ENCODE measurements around the gene LYPD3. TPM values are rescaled to one million over a fixed set of nuclear protein-coding genes. Genes with fewer than 3 reads are reported as not detected.
"Not testable (repeated sequence)": the region's sequence is repeated elsewhere in the genome, so short reads cannot be mapped to it uniquely, and the experiment has no call there.

LYPD3 gene
- total RNA-seq = 15.0 TPM

DNA sequence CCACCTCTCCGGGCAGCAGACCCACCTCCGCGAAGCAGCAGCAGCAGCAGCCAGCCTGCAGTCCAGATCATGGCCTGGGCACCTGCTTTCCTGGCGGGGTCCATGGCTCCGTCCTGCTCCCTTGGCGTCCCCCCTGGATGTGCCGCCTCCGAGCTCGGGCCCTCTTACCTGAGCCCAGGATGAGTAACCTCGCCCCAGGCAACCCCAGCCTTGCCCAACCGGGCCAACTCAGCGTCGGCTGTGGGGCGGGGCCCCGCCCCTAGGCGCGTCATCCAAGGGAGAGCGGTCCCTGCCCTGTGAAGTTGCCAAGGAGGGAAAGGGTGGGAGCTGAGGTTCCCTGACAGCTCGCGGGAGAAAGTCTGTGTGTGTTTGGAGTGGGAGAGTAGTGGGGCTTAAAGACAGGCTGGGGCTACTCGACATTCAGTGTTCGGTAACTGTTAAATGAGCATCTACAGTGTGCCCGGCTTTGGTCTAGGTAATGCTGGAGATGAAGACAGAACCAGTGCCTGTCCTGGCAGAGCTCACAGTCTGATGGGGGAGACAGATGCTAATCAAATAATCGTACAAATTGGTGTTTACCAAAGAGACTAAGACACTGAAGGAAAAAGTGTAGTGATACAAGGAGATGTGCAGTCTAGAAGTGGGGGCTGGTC is at the start of gene LYPD3:
Gene LYPD3, minus strand, starts transcription at position 141 of the 653 bp plus-strand sequence. Its CDS starts 37 bp downstream, at position 104.
- DNase-seq (ENCODE audit: low spot score) = peak; percentile 86

DNA sequence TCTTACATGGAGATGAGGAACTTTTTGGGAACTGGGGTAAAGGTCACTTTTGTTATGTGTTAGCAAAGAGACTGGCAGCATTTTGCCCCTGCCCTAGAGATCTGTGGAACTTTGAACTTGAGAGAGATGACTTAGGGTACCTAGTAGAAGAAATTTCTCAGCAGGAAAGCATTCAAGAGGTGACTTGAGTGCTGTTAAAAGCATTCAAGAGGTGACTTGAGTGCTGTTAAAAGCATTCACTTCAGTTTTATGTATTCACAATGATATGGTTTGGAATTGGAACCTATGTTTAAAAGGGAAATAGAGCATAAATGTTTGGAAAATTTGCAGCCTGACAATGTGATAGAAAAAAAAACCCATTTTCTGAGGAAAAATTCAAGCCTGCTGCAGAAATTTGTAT is 47.0 kb upstream of the LYPD3 start:
- not testable (repeated sequence) for DNase-seq (ENCODE audit: low spot score)

DNA sequence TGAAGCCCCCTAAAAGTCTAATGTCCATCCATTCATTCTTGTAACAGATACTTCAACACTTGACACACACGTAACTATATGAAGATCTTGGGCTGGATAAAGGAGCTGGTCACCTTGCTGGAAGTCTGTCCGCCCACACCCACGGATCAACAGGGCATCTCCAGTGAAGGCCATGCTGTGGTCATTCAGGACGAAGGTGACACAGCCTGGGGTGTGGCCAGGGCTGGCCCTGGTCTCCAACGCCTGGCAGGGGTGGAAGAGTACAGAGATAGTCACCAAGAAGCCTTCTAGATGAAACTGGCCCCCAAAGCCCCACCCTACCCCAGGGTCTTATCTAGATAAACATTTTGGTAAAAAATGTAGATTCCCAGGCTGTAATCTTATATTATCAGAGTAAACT is 45.9 kb upstream of the LYPD3 start:
- no peak for DNase-seq (ENCODE audit: low spot score)

DNA sequence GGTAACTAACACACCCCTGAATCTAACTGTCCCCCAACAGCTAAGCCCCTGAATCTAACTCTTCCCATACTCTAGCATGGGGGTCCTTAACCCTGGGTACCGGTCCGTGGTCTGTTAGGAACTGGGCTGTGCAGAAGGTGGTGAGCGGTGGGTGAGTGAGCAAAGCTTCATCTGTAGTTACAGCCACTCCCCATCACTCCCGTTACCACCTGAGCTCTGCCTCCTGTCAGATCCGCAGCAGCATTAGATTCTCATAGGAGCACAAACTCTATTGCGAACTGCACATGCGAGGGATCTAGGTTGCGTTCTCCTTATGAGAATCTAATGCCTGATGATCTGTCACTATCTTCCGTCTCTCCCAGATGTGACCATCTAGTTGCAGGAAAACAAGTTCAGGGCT is 45.3 kb upstream of the LYPD3 start:
- DNase-seq (ENCODE audit: low spot score) = no peak

GRCh38 chr19:43507880-43508279 is 42.5 kb upstream of the LYPD3 start:
- DNase-seq (ENCODE audit: low spot score) = no peak

DNA sequence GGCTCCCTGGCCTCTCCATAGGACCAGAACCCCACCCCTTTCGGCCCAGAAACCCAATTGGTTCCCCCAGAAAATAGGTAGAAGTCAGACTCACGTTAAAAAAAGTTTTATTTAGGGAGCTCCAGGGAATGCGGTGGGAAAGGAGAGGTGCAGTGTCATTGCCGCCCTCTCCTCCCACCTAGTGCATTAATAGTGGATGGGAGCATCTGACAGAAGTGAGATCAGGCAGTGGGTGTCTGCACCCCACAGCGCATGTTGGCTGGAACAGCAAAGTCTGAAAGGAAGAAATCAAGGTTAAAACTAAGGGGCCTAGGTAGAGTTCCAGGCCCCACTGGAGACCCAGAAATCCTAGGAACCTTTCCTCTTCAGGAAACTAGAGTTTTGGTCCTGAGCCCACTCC is 41.2 kb upstream of the LYPD3 start:
- no peak for DNase-seq (ENCODE audit: low spot score)

DNA sequence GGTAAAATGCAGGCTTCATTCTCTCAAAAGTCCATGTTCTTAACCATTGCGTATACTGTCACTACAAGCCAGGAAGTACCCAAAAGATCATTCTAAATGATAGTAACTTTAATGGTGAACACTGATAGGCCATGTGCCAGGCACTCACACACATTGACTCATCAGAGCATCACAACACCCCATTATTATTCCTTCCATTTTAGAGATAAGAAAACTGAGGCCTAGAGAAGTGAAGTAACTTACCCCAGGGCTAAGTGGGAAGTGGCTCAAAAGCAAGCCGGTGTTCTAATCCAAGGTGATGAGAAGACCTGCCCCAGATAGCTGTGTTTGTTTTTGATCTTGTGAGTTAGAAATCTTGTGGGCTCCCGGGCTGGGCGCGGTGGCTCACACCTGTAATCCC is 40.5 kb upstream of the LYPD3 start:
- no peak for DNase-seq (ENCODE audit: low spot score)

DNA sequence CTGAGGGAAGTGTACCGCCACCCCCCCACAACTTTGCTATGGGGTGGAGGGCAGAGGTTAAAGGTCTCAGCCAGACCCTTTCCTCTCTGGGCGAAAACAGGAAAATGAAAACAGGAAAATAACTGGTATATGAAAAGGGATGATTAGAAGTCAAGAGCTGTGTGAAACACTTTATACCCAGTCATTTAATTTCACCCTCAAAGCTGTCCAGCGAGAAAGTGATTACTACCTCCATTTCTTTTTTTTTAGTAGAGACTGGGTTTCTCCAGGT is 39.7 kb upstream of the LYPD3 start:
- DNase-seq (ENCODE audit: low spot score) = no peak

DNA sequence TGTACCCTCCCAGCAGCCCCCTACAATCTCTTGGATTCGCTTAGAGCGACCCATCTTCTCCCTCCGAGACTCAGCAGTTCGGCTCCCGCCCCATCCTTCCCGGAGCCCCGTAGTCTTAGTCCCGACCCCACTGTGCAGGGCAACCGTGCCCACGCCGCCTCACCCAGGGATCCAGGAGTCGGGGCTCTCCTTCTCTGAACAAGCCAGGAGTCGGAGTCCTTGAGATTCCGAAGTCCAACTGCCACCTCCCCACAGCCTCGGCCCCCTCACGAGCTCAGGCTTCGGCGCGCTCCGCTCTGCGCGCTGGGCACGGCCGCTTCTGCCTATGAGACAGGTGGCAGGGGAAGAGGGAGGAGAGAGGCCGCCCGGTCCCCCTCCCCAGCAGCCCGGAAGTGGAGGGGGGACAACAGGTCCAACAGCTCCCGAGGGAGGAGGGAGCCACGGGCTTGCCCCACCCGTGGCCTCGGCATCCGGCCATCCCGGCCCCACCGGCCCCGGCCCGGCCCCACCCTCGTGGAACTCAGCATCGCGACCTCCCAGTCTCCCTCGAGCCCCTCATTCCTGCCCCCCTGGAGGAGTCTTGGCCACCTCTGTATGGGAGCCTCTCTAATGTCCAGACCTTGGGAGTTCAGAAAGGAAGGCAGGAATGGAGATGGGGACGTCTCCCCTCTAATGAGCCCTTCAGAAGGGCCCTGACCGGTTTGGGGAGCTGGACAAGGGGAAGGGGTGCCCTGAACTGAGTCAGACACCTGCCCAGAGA is 39.2 kb upstream of the LYPD3 start, which contains the start of gene PHLDB3:
Gene PHLDB3, minus strand, starts transcription at position 321 of the 760 bp plus-strand sequence. CDS start 628 bp downstream, outside the sequence.
- DNase-seq (ENCODE audit: low spot score) = peak; percentile 74

DNA sequence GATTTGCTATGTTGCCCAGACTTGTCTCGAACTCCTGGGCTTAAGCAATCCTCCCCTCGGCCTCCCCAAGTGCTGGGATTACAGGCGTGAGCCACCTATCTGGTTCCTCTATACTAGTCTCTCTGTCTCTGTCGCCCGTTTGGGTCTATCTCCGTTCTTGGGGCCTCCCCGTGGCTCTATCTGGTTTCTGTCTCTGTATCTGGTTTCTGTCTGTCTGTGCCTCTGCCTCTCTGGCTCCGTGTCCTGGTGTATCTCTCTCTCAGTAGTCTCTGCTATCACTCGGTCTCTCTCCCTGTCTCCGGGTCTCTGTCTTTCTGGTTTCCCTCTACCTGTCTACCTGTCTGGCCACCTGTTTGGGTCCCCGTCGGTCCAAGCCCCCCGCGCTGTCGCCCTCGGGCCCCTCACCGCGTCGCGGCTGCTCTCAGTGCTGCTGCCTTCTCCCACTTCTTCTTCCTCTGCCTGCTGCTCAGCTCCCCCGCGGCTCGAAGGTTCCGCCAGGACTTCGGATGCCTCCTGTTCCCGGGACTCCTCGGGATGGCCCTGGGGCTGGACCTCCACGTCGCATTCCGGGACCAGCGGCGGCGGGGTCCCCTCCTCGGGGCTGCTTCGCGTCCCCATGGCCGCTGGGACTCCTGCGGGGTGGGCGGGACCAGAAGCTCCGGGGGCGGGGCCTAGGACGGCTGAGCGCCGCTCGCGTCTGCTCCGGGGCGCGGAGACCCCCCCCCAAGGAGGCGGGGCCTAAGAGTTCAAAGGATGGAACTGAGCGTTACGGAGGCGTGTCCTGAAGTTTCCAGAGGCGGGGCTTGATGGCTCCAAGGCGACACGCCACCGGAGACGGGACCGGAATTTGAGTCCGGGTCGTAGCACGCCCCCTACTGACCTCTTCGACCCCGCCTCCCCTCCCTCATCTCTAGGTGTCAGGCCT is 38.4 kb upstream of the LYPD3 start:
- peak; percentile 98 for DNase-seq (ENCODE audit: low spot score)

- DNase-seq (ENCODE audit: low spot score) = no peak
Measured at GRCh38 chr19:43502419-43502976, 37.1 kb upstream of the LYPD3 start.

- no peak for DNase-seq (ENCODE audit: low spot score)
Measured at GRCh38 chr19:43501661-43502418, 36.4 kb upstream of the LYPD3 start.

DNA sequence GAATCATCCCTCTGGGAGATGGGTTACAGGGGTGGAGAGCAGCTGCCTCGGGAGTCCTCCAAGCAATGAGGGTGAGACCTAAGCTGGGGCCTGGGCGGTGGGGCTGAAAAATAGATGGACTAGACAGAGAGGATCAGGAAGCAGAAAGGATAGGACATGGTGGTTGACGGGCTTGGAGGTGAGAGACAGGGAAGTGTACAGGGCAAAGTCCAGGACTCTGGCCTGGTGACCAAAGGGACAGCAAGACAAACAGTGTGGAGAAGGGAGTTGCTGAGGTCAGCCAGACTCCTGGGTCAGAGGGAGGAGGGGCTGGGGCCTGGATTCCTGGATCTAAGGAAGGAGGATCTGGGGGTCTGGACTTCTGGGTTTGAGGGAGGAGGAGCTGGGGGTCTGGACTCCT is 33.6 kb upstream of the LYPD3 start:
- no peak for DNase-seq (ENCODE audit: low spot score)

GRCh38 chr19:43498233-43498842 is 32.9 kb upstream of the LYPD3 start:
- no peak for DNase-seq (ENCODE audit: low spot score)

DNA sequence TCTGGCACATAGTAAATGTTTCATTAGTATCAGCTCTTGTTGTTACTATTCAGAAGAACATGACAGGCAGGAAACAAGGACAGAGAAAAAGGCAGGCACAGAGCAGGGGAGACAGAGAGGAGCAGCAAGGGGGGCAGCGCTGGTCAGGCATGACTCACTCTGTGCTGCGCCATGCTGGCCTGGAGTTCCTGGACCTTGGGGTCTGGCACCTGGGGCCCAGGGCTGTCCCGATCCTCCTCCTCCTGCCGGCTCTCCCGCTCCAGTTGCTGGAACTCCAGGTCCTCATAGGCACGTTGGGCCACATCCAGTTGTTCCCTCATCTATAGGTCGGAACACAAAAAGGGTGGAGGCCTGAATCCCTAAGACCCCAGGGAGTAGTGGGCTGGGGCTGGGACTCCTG is 31.6 kb upstream of the LYPD3 start:
- DNase-seq (ENCODE audit: low spot score) = no peak

DNA sequence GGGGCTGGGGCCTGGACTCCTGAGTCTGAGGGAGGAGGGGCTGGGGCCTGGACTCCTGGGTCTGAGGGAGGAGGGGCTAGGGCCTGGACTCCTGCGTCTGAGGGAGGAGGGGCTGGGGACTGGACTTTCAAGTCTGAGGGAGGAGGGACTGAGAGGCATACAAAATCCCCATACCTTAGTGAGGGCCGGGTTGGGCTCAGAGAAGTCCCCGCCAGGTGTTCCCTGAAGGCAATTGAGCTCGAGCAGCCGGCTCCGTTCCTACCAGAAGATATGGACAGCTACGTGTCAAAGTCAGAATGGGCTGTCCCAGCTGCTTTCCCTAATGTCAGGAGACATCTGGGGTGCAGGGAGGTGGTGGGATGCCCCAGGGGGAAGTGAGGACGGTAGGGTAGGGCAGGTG is 29.7 kb upstream of the LYPD3 start:
- no peak for DNase-seq (ENCODE audit: low spot score)

DNA sequence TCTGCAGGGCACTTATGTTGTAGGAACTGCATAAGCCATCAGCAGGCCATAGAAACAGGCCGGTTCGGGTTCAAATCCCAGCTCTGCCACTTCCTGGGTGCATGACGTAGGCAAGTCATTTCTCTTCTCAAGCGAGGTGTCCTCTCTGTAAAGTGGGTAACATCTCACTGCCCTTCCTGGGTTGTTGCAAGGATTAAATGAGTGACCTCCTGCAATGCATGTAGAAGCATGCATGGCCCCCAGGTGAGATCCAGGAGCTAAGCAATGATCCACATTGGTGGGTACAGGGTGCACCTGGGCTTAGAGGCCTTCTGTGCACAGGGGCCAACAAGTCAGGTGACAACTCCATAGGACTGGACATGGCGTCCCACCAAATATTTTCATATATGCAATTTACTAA is 25.4 kb upstream of the LYPD3 start:
- no peak for DNase-seq (ENCODE audit: low spot score)

DNA sequence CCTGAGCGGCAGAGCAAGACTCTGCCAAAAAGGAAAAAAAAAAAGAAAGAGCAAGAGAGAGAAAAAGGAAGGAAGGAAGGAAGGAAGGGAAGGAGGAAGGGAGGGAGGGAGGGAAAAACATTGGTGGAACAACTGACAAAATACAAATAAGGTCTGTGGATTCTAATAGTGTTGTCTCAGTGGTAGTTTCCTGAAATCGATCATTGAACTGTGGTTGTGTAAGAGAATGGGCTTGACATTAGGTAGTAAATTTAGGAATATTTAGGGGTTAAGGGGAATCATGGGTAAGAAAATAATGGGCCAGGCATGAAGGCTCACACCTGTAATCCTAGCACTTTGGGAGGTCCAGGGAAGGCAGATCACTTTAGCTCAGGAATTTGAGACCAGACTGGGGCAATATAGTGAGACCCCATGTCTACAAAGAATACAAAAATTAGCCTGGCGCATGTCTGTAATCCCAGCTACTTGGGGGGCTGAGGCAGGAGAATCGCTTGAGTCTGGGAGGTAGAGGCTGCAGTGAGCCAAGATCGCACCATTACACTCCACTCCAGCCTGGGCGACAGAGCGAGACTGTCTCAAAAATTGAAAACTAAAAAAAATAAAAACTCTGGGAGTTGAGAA is 24.7 kb upstream of the LYPD3 start:
- no peak for DNase-seq (ENCODE audit: low spot score)

DNA sequence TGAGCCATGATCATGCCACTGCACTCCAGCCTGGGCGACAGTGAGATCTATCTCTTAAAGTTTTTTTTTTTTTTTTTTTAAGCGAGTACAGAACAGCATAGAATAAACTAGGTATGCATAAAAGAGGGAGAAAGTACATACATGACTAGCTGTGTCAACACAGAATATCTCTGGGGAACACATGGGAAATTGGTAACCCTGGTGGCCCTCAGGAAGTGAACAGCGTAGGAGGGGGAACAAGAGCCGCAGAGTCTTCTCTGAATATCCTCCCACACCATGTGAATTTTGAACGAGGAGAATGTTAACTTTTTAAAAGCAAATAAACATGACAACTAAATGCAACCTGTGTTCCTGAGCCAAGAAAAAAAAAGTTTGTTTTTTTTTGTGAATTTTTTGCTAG is 23.9 kb upstream of the LYPD3 start:
- no peak for DNase-seq (ENCODE audit: low spot score)

GRCh38 chr19:43488179-43488578 is 22.8 kb upstream of the LYPD3 start:
- DNase-seq (ENCODE audit: low spot score) = no peak

GRCh38 chr19:43486412-43486811 is 21.0 kb upstream of the LYPD3 start:
- no peak for DNase-seq (ENCODE audit: low spot score)
